Articular chondrocyte of knee joint (primary cell): ENCODE results near the gene KRTAP21-1. TPM values are rescaled to one million over a fixed set of nuclear protein-coding genes. Genes with fewer than 3 reads are reported as not detected.

Experiments
- small RNA-seq: library from RNA; depleted of rRNA; stranded (forward); fragments of <200 nt; gene quantifications from one replicate; pipeline ENCODE3, GENCODE V24; 2012
- total RNA-seq: library from RNA; depleted of rRNA; stranded (reverse); fragments of >200 nt; gene quantifications from 2 replicates; pipeline ENCODE4 v1.2.3, GENCODE V29; 2012

KRTAP21-1 gene
- total RNA-seq, result not detected in 2 replicates

GRCh38 chr21:30755328-30755727 lies at the start of gene KRTAP21-1:
Gene KRTAP21-1, minus strand, starts transcription at chr21:30755428. Its CDS starts 50 bp downstream, at chr21:30755378.

GRCh38 chr21:30747159-30747558 lies 8.1 kb downstream of the KRTAP21-1 start, which contains the start of gene KRTAP21-2:
Gene KRTAP21-2, minus strand, starts transcription at chr21:30747259. Its CDS starts 57 bp downstream, at chr21:30747202.

DNA sequence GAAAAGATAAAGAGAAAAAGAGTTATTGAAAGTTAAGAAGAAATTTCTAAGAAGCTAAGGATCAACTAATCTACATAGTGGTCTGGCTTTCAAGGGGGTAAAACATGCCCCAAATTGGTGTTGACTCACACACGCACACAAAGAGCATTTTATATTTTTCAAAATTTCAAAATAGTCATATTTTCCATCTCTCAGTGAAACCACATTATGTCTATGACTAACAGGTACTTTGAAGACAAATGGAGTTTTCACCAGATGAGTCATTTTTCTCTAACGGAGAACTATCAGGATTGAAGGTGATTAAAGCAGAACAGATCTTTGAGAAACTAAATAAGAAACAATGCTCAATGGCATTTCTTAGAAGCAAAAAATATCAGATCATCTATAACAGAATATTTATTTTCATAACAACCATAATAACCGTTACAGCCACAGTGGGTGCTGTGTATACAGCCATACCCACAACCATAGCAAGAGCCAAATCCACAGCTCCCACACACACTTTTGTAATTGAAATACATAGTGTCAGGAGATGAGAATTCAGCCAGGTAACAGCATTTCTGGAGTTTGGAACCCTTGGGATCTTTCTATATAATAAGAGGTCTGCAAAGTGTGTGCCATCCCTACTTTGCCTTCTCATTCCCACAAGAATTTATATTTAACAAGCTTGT lies 36.9 kb downstream of the KRTAP21-1 start, which contains the start of gene KRTAP21-3:
Gene KRTAP21-3 (minus strand): TSS at position 539 of the 671 bp plus-strand sequence. CDS start 18 bp downstream, at position 521.

Small RNA genes within 50 kb of the gene (small RNA-seq; reads per million reads assigned to genes)
- gene AP000244.1 (not detected), gene KRTAP21-3 (not detected), gene KRTAP8-2P (not detected)

Other genes starting within 250 kb of the KRTAP21-1 start
- gene KRTAP19-6, start 213.6 kb downstream of the KRTAP21-1 start, total RNA-seq, result not detected in 2 replicates
- gene KRTAP19-7, start 194.1 kb downstream of the KRTAP21-1 start, total RNA-seq, result not detected in 2 replicates
- not detected in 2 replicates for gene KRTAP22-2, start 165.0 kb downstream of the KRTAP21-1 start, total RNA-seq
- not detected in 2 replicates for gene KRTAP6-3, start 163.0 kb downstream of the KRTAP21-1 start, total RNA-seq
- gene KRTAP6-2, start 156.5 kb downstream of the KRTAP21-1 start, total RNA-seq, result not detected in 2 replicates
- not detected in 2 replicates for gene KRTAP22-1, start 154.3 kb downstream of the KRTAP21-1 start, total RNA-seq
- gene KRTAP6-1, start 141.5 kb downstream of the KRTAP21-1 start, total RNA-seq, result not detected in 2 replicates
- gene KRTAP20-1, start 139.0 kb downstream of the KRTAP21-1 start, total RNA-seq, result not detected in 2 replicates
- not detected in 2 replicates for gene KRTAP20-4, start 134.8 kb downstream of the KRTAP21-1 start, total RNA-seq
- not detected in 2 replicates for gene KRTAP20-2, start 120.2 kb downstream of the KRTAP21-1 start, total RNA-seq
- not detected in 2 replicates for gene KRTAP20-3, start 112.6 kb downstream of the KRTAP21-1 start, total RNA-seq
- not detected in 2 replicates for gene KRTAP21-3, start 36.7 kb downstream of the KRTAP21-1 start, total RNA-seq
- gene KRTAP21-2, start 8.2 kb downstream of the KRTAP21-1 start, total RNA-seq, result 1.3 TPM in 1 of 2 replicates, not detected in the other
- not detected in 2 replicates for gene KRTAP8-1, start 57.8 kb upstream of the KRTAP21-1 start, total RNA-seq
- gene KRTAP7-1, start 74.3 kb upstream of the KRTAP21-1 start, total RNA-seq, result not detected in 2 replicates
- gene KRTAP11-1, start 126.2 kb upstream of the KRTAP21-1 start, total RNA-seq, result not detected in 2 replicates